ENCODE data around the gene CCDC137.
"Not testable (repeated sequence)": the region's sequence is repeated elsewhere in the genome, so short reads cannot be mapped to it uniquely, and the experiment has no call there.

The CCDC137 gene, protein sequence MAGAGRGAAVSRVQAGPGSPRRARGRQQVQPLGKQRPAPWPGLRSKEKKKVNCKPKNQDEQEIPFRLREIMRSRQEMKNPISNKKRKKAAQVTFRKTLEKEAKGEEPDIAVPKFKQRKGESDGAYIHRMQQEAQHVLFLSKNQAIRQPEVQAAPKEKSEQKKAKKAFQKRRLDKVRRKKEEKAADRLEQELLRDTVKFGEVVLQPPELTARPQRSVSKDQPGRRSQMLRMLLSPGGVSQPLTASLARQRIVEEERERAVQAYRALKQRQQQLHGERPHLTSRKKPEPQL

DNA sequence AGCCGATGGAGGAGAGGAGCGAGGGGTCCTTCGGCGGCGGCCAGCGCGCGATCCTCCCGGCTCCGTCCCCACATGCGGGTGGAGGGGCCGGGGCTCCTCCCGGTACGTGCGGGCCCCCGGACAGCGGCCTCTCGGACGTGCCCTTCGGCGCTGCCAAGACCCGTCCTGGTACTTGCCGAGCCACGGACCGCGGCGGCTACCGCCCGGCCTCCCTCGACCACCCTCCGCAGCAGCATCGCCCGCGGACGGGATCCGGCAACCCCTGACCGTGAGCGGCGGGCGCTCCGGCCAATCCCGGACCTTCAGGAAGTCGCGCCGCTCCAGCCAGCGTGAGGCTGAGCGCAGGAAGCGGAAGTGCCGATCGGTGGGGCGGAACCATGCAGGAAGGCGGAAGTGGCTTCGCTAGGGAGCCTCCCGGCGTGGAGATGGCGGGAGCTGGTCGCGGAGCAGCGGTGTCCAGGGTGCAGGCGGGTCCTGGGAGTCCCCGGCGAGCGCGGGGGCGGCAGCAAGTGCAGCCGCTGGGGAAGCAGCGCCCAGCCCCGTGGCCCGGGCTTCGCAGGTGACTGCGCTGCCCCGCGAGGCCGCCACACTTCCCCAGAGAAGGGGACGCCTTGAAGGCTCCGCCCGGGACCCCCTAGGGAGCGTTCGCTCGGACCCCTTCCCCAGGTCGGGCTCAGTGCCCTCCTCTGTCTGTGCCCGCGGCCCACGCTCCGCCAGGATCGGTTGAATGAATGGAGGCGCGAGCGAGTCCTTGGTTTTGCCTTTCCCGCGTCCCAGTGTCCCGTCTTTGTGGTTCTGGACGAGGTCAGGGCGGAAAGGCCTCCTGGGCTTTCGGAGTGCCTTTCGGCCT lies at the start of gene CCDC137, which contains the start of gene OXLD1:
Gene CCDC137 (plus strand): TSS at position 396 of the 850 bp plus-strand sequence. CDS start 30 bp downstream, at position 426.
Gene OXLD1 (minus strand): TSS at position 264 of the 850 bp plus-strand sequence. CDS start 28 bp downstream, at position 236.
- DNase-seq: peak; percentile 97

DNA sequence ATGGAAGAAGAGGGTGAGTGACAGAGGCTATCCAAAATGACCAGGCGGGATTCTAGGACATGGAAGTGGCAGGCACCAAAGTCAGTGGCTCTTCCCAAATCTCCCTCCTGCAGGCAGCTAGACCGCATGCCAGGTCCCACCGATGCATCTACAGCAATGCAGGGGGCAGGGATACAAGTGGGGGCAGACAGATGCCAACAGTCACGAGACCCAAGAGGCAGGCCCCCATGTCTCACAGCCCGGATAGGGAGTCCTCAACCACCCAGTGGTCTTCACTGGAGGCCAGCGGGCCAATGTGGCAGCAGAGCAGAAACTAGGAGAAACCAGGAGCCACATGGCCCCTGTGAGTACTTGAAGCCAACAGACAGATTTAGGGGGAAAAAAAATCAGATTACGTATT lies 49.7 kb upstream of the CCDC137 start:
- DNase-seq: no peak

DNA sequence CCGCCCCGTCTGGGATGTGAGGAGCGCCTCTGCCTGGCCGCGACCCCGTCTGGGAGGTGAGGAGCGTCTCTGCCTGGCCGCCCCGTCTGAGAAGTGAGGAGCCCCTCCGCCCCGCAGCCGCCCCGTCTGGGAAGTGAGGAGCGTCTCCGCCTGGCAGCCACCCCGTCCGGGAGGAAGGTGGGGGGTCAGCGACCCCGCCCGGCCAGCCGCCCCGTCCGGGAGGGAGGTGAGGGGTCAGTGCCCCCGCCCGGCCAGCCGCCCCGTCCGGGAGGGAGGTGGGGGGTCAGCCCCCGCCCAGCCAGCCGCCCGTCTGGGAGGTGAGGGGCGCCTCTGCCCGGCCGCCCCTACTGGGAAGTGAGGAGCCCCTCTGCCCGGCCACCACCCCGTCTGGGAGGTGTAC lies 48.2 kb upstream of the CCDC137 start:
- DNase-seq: not testable (repeated sequence)

DNA sequence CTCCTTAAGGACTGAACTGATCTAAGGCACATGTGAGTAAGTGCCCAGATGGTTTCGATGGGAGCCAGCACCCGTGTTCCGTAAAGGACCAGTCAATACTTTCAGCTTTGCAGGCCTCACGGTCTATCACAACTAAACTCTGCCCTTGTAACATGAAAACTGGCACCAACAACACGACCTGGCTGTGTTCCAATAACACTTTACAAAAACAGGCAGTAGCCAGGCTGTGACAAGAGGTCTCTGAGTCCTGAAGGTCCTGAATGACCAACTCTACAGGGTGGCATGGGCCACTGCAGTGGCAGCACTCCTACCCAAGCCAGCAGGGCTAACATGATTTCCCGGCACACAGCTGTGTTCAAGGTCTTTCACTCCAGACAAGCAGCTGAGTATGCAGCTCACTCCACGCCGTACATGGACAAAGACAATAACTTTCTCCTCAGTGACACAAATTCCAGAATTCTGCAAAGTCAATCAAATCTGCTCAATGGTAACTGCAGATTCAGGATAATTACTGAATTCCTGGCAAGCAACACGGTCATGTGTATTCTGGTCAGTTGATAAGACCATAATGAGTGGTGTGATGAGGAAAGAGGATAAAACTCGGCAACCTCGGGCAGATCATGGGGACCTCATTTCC lies 44.9 kb upstream of the CCDC137 start:
- no peak for DNase-seq

DNA sequence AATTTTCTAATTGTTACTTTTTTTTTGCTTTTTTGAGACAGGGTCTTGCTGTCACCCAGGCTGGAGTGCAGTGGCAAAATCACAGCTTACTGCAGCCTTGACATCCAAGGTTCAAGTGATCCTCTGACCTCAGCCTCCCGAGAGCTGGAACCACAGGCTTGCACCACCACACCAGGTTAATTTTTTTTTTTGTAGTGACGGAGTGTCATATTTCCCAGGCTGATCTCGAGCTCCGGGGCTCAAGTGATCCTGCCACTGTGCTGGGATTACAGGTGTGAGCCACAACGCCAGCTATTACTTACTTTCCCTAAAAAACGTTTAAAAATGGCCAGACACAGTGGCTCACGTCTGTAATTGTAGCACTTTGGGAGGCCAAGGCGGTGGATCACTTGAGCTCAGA lies 36.3 kb upstream of the CCDC137 start:
- DNase-seq: no peak

DNA sequence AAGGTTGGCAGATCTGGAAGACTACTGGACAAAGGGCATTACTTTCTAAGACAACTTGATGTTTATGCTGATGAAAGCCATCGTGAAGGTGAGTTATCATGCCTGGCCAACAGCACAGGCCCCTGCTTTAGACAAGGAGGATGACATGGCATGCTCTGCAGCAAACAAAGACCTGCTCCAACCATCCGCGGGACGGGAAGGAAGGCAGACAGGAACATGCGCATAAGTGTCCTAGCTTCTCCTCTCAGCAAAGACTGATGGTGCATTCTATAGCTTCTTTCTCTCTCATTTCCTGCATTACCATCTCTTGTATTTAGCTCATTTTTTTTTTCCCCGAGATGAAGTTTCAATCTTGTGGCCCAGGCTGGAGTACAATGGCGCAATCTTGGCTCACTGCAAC lies 35.1 kb upstream of the CCDC137 start:
- DNase-seq: no peak

DNA sequence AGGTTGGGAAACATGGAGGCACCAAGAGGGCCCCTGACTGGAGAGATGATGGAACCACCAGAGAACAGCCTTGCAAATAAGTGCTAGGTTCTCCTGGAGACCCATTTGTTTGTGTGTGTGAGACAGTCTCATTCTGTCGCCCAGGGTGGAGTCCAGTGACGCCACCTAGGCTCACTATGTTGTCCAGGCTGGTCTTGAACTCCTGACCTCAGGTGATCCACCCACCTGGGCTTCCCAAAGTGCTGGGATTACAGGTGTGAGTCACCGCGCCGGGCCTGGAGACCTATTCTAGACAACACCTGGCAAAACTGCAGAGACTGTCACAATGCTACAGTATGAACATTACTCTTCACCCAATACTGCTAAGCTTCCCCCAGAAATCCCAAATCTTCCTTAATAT lies 31.1 kb upstream of the CCDC137 start:
- DNase-seq: no peak

DNA sequence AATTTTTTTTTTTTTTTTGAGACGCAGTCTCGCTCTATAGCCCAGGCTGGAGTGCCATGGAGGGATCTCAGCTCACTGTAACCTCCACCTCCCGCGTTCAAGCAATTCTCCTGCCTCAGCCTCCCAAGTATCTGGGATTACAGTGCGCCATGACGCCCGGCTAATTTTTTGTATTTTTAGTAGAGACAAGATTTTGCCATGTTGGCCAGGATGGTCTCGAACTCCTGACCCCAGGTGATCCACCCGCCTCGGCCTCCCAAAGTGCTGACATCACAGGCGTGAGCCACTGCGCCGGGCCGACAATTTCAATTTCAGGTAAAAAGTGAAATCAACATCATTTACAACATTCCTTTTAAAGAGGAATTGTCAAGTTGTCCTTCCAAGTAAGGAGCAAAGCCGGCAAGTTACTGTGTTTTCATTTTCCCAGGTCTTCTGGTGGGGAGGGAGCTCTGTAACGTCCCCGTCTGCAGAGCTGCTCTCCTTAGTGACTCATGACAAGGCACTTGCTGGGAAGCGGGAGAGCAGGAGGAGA lies 30.5 kb upstream of the CCDC137 start:
- DNase-seq: no peak

DNA sequence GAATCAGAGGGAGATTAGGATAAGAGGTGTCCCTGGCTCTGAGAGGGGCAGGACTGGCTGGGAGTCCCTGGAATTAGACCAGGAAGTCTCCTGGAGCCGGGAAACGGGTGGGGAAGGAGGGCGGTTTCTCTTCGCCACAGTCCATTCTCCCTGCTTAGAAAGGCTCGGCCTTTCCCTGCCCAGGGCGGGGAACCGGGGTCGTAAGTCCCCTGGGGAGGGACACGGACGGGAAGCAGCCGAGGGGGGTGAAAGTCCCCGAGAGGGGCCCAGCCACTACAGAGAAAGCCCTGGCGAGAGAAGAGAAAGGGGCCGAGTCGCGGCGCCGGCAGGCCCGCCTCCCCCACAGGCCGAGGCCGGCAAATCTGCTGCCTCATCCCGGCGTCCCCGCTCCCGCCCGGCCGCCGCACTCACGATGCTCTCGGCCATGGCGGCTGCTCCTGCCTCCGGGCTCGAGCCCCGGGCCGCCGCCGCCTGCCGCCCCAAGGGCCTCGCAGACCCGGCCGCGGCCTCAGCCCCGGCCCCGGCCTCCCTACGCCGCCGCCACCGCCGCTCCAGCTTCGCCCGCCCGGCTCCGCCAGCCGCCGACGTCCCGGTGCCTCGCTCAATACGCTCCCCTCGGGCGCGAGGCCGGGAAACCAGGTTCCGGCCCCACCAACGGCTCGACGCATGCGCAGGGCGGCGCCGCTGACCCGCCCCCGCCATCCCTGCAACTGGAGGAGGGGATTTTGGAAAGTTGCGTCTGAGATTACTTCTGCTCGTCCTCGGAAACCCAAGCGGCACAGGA lies 29.8 kb upstream of the CCDC137 start, which contains the start of the genes NPLOC4 and TSPAN10:
Gene NPLOC4 (minus strand): TSS at position 608 of the 784 bp plus-strand sequence. CDS start 182 bp downstream, at position 426.
Gene TSPAN10 (plus strand): TSS at position 692 of the 784 bp plus-strand sequence. CDS start 5,217 bp downstream, outside the sequence.
- DNase-seq: peak; percentile 92

DNA sequence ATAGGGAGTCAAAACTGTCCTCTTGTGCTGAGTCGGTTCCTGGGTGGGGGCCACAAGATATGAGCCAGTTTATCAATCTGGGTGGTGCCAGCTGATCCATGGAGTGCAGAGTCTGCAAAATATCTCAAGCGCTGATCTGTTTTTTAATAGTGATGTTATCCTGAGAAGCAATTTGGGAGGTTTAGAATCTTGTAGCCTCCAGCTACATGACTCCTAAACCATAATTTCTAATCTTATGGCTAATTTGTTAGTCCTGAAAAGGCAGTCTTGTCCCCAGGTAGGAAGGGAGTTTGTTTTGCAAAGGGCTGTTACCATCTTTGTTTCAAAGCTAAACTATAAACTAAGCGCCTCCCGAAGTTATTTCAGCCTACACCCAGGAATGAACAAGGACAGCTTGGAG lies 27.9 kb upstream of the CCDC137 start:
- DNase-seq: no peak

DNA sequence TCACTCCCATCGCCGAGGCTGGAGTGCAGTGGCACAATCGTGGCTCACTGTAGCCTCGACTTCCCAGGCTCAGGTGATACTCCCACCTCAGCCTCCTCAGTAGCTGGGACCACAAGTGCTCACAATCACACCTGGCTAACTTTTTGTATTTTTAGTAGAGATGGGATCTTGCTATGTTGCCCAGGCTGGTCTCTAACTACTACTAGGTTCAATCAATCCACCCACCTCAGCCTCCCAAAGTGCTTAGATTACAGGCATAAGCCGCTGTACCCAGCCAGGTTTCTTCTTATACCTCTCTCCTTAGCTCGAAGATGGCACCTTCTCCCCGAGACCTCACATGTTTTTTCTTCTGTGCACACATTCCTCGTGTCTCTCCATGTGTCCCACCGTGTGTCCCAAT lies 26.5 kb upstream of the CCDC137 start:
- no peak for DNase-seq

DNA sequence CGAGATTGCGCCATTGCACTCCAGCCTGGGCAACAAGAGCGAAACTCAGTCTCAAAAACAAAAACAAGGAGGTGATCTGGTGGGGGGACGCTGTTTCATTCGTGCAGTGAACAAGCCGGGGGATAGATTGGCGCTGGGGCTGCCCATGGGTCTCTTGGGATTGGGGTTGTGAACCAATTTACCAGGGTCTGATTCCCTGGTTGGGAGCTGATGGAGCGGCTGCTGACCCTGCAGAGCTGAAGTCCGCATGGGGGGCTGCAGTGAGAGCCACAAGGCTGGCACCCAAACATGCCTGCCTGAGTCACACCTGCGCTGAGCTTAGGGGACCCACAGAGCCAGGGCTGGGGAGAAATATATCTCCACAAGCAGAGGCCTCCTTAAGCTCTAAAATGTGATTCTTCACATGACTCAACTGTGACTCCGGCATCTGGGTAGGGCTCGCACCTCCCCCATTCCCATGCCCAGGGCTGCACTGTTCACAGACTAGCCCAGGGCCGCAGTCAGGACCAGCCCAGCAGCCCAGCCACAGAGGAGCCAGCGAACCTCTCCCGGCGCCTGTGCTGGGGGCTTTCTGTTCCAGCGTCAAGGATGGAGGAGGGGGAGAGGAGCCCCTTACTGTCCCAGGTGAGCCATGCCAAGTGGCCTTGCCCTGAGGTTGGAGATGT lies 24.6 kb upstream of the CCDC137 start:
- DNase-seq: no peak

DNA sequence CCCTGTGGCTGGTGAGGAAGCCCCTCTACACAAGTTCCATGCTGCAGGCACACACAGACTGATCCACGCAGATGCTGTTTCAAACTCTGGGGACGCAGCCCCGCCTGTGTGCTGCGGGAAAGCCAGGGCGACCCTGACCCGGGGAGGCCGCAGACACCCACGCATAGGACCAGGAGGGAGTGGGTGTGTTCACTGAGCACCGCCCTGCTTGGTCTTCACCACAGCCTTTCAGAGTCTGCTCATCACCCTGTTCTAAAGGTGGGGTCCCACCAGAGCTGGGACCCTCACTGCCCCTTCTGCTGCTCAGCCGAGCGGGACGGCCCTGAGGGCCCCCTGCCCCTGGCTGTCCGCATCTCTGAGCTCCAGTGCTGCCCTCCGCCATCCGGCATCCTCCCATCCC lies 22.0 kb upstream of the CCDC137 start:
- DNase-seq: no peak

DNA sequence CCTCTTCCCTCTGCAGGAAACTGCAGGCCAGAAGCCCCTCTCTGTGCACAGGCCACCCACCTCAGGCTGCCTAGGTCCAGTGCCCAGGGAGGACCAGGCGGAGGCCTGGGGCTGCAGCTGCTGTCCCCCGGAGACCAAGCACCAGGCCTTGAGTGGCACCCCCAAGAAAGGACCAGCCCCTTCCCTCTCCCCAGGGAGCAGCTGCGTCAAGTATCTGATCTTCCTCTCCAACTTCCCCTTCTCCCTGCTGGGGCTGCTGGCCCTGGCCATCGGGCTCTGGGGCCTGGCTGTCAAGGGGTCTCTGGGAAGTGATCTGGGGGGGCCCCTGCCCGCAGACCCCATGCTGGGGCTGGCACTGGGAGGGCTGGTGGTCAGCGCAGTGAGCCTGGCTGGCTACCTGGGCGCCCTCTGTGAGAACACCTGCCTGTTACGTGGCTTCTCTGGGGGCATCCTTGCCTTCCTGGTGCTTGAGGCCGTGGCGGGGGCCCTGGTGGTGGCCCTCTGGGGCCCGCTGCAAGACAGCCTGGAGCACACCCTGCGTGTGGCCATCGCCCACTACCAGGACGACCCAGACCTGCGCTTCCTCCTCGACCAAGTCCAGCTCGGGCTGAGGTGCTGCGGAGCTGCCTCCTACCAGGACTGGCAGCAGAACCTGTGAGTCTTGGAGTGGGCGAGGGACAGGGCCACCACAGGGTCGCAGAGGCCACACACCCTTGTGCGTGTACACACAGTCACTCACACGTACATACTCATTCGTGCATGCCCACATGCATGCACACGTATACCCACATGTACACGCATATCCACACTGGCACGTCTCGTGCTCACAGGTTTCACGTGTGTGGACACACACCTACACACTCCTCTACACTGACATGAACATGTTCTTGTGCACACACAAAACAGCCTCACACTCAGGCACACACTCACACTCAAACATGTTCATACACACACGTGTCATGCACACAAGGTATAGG lies 21.3 kb upstream of the CCDC137 start:
- no peak for DNase-seq

DNA sequence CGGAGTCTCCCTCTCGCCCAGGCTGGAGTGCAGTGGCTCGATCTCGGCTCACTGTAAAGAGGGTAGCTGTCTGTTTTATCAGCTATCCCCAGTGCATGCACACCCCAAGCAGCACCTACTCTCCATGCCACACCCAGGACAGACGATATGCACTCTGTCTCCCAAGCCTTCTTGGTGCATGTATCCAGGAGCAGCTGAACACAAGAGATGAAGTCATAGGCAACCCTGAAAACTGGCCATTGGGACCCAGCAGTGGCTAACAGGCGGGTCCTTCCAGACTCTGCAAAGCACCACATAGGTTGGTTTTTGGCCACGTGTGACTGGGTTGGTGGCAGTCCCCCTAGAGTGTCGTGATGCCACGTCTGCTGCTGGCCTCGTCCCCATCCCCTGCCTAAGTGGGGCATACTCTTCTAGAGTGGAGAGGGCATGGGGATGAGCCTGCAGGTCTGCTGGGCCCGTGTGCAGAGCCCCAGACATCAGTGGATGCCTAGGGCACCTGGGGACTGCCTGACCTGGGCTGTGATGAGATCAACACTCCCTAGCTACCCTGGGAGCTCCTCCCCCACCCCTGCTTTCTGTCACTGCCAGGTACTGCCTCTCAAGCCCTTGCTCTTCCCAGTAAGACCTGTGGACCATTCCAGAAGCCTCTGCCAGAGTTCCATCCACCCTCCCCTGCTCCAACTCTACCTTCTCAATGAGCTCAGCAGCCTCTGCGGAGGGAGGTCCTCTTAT lies 19.5 kb upstream of the CCDC137 start:
- DNase-seq: no peak

DNA sequence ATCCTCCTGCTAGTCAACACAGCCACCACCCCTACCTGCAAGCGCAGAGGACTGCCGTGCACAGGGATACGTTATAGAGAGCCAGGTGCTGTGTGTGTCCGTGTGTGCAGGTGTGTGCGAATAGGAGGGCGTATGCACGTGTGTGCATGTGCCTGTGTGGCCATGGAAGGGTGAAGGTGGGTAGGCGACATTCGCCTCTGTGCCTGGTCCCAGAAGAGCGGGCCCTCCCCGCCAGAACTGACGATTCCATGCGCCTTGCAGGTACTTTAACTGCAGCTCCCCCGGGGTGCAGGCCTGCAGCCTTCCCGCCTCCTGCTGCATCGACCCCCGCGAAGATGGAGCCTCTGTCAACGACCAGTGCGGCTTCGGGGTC lies 18.9 kb upstream of the CCDC137 start:
- no peak for DNase-seq

DNA sequence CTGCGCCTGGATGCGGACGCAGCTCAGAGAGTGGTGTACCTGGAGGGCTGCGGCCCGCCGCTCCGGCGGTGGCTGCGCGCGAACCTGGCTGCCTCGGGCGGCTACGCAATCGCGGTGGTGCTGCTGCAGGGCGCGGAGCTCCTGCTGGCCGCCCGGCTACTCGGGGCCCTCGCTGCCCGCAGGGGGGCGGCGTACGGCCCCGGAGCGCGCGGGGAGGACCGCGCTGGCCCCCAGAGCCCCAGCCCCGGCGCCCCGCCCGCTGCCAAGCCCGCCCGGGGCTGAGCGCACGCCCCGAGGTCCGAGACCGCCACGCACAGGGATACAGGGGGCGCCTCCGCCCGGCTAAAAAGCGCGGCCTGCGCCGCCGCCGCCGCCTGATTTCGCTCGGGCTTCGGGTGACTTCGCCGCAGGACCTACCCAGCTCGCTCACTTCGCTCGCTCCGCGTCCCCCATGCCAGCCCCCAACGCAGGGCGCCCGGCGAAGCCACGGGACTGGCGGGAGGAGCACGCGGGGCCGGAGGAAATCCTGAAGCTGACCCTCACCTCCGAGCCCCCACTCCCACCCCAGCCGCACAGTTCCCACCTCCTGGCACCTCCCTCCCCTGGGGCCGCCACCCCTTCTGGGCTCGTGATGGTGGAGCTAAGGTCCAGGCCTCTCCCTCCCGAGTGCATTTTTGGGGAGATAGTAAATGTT lies 18.4 kb upstream of the CCDC137 start:
- no peak for DNase-seq

DNA sequence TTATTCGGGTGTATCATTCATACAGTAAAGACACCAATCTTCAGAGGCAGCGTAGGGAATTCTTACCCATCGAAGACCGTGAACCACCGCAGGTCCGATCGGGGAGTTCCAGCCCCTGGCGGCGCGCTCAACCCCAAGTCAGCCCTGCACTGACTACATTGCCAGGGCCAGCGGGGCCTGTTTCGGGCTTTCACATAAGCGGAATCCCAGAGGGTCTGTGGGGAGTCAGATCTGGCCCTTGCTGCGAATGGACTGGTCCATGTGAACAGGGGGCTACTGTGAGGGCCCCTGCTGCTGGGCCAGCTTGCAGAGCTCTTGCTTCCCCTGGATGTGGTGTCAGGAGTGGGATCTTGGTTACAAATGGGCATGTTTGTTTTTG lies 17.8 kb upstream of the CCDC137 start:
- DNase-seq: no peak

DNA sequence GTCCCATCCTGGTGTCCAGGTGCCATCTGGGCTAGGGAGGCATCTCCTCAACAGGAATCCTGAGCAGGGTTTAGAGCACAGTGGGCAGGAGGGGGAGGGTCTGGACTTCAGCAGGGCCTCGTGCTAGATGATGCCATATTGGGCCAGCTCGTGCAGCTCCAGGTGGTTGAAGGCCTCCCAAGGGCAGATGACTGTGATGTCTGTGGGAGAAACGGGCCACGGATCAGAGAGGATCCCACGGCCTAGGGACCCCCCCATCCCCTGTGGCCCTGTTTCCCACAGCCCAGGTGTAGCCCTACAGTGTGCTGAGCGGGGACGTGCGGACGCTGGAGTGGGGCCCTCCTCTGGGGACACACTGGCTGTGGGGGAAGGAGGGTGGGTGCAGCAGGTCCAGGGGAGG lies 15.6 kb upstream of the CCDC137 start:
- DNase-seq: no peak
